GM19452 (cell line): Measurements from ENCODE around the gene DIP2A.
"Not testable (repeated sequence)": the region's sequence is repeated elsewhere in the genome, so short reads cannot be mapped to it uniquely, and the experiment has no call there.

Experiments used
- ATAC-seq: cut with Tn5 transposase; IDR thresholded peaks from one replicate; pipeline ENCODE4 v1.9.1; 2021; ENCODE audit not compliant: unreplicated experiment

Gene DIP2A

DNA sequence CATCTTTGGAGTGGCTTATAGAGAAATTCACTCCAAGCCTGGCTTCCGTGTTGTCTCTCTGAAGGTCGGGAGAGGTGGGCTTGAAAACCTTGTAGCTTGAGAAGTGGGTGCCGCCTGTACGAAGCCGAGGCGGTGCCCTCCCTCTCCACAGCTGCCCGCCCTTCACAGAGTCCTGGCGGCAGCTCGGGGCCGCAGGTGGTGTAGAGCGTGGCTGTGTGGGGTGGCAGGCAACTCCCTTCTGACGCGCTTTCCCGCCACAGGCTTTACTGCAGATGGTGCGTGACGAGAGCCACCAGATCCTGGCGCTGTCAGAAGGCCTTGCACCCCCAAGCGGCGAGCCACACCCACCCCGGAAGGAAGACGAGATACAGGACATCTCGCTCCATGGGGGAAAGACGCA is 33.1 kb upstream of the DIP2A start:
- no peak for ATAC-seq

DNA sequence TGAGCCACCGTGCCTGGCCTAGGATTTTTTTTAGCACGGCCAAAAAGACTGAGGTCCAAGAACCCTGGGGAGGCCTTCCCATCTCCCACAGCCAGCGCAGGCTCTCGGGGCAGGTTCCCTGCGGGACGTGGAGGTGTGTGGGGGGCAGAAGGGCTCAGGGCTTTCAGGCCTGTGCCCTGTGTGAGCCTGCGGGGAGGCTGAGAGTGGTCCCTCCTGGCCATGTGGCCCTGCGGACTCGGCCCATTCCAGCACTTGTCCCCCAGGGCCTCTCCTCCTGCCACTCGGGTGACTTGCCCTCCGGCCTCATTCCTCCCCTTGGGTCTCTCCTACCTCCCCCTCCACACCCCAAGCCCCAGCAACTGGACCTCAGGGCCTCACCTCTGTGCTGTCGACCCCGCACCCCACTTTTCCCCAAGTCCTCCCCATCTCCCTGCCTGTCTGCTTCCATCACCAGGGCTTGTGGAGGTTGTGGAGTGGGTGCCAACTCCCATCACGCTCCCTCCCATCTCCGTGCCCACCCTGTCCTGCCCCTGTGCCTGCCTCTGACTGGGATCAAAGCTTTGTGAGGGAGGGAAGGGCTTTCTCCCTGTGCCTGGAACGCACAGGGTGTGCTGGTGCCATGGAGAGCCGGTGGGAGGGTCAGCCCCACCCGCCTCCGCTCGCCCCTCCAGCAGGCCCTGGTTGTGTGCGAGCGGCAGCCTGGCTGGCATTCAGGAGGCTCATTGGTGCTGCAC is 32.2 kb upstream of the DIP2A start:
- ATAC-seq, result no peak

DNA sequence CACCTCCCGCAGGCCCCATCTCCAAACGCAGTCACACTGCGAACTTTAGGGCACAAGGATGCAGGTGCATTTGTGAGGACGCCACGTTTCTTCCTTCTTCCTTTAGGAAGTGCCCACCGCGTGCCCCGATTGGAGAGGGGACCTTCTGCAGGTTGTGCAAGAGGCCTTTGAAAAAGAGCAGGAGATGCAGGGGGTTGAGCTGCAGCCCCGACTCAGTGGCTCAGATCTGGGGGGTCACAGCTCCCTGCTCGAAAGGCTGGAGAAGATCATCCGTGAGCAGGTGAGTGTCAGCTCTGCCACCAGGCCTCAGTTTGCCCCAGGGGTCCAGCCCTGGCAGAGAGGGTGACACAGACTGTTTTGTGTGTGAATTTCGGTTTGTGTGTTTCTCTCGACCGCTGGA is 31.2 kb upstream of the DIP2A start:
- no peak for ATAC-seq

DNA sequence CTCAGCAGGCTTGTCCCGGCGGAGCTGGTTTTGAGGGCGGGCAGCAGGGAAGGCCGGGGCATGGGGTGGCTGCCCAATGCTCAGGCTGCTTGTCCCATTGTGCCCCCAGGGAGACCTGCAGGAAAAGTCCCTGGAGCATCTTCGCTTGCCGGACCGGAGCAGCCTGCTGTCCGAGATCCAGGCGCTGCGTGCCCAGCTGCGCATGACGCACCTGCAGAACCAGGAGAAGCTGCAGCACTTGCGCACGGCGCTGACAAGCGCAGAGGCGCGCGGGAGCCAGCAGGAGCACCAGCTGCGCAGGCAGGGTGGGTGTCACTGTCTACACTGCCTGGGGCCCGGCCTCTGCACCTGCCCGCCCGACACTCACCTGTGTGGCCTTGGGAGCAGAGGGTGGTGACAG is 30.4 kb upstream of the DIP2A start:
- no peak for ATAC-seq

DNA sequence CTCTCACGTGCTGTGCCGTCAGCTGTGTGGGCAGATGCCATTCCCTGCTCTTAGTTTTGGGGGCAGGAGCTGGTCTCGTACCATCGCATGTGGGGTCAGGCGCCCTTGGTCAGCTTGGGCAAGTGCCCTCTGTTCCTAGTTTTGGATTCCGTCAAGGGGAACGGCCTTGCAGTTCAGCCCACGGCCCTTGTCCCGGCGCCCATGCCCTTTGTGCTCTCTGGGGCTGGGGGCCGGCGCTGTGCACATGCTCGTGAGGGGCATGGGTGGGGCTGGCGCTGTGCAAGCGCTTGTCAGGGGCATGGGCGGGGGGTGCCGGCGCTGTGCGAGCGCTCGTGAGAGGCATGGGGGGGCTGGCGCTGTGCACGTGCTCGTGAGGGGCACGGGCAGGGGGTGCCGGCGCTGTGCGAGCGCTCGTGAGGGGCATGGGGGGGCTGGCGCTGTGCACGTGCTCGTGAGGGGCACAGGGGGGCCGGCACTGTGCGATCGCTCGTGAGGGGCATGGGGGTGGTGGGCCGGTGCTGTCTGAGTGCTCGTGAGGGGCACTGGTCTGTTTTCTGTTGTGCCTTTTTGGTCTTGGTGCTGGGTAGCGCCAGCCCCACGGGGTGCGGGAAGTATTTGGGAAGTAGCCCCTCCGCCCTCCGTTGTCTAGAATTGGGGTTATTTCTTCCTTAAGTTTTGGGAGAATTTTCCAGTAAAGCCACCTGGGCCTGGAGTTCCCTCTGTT is 29.5 kb upstream of the DIP2A start:
- no peak for ATAC-seq

DNA sequence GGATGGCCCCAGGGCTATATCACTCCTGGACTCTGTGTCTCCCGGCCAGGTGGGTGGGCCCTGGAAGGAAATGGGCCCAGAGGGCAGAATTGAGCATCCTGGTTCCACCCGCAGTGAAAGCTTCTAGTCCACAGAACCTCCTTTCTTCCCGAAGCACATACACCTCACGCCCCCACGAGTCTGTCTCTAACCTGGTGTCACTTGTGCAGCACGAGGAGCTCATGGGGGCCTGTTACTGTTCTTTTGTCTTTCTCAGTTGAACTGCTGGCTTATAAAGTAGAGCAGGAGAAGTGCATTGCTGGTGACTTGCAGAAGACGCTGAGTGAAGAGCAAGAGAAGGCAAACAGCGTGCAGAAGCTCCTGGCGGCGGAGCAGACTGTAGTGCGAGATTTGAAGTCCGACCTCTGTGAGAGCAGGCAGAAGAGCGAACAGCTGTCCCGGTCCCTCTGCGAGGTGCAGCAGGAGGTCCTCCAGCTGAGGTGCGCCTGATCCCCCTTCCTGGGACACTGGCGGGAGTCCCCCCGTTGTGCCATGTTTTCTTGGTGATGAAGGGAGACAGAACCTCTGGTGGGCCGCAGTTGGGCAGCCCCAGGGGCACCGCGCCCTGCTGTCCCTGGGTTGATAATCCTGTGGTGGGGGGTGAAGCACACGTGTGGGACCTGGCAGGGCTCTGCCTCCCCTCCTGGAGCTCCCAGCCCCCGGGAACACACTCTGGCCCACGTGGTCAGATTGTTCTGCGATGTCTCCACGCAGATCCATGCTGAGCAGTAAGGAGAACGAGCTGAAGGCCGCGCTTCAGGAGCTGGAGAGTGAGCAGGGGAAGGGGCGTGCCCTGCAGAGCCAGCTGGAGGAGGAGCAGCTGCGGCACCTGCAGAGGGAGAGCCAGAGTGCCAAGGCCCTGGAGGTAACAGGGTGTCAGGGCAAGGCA is 28.7 kb upstream of the DIP2A start:
- ATAC-seq, result no peak

DNA sequence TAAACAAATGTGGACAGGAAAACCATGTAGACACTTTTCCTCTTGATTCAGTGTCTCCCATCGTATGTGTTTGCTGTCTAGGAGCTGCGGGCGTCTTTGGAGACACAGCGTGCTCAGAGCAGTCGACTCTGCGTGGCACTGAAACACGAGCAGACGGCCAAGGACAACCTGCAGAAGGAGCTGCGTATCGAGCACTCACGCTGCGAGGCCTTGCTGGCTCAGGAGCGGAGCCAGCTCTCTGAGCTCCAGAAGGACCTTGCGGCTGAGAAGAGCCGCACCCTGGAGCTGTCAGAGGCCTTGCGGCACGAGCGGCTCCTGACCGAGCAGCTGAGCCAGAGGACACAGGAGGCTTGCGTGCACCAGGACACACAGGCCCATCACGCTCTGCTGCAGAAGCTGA is 27.2 kb upstream of the DIP2A start:
- no peak for ATAC-seq

DNA sequence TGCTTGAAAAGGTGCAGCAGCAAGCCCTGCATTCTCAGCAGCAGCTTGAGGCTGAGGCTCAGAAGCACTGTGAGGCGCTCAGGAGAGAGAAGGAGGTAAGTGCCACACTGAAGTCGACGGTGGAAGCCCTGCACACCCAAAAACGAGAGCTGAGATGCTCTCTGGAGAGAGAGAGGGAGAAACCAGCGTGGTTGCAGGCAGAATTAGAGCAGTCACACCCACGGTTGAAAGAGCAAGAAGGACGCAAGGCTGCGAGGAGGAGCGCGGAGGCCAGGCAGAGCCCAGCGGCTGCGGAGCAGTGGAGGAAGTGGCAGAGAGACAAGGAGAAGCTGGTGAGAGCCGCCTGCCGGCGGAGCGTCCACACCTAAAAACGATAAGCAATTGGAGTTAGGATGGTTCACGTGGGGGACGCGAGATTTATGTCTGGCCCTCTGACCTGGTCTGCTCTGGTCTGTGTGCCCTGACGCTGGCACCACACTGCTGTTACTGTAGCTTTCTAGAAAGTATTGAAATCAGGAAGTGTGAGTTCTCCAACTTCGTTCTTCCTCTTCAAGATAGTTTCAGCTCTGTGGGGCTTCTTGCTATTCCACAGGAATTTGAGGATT is 26.7 kb upstream of the DIP2A start:
- ATAC-seq, result no peak

DNA sequence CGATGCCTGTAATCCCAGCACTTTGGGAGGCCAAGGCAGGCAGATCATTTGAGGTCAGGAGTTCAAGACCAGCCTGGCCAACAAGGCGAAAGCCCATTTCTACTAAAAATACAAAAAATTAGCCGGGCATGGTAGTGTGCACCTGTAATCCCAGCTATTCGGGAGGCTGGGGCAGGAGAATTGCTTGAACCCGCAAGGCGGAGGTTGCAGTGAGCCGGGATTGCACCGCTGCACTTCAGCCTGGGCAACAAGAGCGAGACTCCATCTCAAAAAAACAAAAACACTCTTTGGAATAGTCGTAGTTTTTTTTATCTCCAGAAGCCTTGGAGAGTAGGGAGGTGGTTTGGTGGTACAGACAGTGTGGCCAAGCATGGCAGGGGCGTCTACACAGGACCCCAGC is 25.6 kb upstream of the DIP2A start:
- ATAC-seq, result not testable (repeated sequence)

DNA sequence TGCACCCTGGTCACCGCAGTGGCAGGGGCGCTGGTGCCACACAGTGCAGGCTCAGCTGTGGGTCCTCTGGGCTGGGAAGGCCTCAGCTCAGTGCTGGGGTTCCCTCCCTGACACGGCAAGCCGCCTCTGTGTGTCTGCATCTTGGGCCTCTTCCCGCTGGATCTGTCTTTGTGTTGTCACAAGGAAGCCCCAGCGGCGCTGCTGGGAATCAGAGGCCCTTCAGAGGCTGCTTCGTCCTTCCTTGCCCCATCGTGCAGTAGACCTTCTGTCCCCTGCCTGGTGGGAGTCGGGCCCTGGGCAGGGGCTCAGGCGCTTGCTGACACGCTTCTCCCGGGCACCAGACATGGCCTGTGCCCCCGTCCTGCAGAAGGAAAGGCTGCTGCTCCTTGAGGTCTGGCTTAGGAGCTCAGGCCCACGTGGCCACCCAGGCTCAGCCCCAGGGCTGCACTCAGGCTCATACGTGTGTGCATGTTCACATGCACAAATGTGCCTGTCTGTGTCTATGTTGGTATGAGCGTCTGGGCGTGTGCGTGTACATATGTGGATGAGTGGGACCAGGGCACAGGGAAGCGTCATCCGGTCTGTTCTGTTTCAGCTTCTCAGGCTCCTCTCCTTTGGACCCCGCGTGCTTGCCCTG is 24.3 kb upstream of the DIP2A start:
- no peak for ATAC-seq

DNA sequence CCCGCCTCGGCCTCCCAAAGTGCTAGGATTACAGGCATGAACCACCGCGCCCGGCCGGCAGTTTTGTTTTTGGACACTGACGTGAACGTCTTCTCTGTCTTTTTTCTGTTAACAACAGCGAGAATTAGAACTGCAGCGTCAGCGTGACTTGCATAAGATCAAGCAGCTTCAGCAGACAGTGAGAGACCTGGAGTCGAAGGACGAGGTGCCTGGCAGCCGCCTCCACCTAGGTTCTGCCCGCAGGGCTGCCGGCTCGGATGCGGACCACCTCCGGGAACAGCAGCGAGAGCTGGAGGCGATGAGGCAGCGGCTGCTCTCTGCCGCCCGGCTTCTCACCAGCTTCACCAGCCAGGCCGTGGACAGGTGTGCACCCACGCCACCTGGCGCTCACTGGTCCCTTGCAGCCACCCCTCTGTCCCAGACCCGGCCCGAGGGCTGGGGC is 22.9 kb upstream of the DIP2A start:
- no peak for ATAC-seq

DNA sequence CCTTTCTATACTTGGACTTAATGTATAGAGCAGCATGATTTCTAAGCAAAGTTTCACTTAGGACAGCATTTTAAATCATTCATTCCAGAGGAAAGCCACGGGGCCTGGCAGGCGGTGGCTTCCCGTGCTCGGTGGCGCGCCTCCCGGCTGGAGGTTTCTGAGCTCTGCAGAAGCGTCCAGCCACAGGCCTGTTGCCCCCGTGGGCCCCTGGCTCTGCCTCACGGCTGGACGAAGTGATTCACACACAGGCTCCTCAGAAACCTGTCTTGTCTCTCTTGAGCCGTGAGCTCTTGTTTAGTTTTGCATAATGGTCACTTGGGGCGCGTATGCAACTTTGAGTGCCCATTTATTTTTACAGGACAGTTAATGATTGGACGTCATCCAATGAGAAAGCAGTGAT is 22.1 kb upstream of the DIP2A start:
- ATAC-seq, result no peak

DNA sequence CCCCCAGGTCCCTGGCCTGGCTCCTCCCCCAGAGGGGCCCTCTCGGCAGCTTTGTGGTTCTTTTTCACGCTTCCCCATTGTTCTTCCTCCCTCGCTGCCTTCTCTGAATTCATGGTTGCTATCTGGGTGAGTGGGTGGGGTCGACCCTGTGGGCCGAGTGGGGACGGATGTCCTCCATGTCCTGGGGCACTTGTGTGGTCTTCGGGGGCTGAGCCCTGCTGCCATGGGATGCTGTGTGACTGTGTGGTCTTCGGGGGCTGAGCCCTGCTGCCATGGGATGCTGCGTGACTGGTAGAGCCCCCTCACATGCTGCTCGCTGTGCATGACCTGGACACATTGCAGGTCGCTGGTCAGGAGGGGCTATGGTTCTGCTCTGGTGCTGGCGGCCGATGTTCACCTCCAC is 21.6 kb upstream of the DIP2A start:
- no peak for ATAC-seq

DNA sequence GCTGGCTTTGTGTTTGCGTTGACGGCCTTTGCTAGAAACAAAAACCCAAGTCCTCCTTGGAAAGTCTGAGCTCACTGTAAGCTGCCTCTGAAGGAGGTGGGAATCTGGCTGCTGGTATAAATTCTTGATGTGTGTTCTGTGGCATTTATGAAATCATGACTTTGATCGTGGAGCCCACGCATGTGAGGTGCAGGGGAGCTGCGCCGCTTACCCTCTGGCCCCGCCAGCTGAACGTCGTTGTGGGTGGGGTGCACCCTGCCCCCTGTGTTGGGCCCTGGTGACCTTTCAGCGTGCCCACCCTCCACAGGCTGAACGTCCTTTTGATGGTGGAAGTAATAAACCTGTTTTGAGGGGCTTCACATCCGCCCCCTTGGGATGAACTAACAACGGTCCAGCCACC is 21.2 kb upstream of the DIP2A start:
- no peak for ATAC-seq

DNA sequence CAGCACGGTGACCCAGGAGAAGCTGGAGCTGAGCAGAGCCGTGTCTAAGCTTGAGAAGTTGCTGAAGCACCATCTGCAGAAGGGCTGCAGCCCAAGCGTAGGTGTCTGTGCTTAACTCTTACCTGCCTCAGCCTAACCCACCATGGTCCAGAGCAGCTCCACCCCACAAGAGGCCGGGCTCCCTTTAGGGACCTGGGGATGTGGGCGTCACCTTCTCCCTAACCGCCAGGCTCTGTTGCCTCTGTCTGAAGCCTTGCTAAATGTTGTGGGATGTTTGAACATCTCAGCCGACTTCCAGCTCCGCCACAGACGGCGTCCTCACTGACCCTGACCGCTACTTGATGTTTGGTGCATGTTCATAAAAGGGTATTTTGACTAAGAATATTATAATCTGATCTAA is 20.4 kb upstream of the DIP2A start:
- ATAC-seq, result no peak

DNA sequence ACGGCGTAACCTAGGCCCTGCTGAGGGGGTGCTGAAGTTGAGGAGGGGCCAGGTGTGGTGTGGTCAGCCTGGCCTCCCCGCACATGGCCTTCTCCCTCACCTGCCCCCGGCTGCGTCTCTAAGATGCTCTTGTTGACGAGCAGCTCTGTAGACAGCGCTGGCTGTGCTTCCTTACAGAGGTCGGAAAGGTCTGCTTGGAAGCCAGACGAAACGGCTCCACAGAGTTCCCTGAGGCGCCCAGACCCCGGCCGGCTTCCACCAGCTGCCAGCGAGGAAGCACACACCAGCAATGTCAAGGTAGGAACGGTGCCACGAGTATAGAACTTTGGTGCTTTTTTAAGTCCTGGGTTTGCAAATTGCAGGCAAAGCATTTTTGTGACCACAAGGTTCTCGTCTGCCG is 18.8 kb upstream of the DIP2A start:
- ATAC-seq, result no peak

DNA sequence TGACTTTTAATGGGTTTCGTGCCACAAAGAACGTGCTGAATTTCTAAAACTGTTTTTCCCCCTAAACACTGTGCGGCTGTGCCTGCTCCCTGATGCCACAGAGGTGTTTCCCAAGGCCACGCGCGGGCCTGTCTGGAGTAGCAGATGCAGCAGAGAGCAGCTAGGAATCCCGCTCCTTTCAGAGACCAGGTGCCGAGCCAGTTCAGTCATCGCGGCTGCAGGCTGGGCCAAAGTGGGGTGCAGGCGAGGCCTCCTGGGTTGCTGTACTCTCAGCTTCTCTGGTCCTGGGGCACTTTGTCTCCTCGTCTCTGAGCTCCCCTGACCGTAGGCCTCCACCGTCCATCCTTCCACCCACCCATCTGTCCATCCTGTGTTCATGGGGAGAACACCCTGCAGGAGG is 17.4 kb upstream of the DIP2A start:
- ATAC-seq, result no peak

DNA sequence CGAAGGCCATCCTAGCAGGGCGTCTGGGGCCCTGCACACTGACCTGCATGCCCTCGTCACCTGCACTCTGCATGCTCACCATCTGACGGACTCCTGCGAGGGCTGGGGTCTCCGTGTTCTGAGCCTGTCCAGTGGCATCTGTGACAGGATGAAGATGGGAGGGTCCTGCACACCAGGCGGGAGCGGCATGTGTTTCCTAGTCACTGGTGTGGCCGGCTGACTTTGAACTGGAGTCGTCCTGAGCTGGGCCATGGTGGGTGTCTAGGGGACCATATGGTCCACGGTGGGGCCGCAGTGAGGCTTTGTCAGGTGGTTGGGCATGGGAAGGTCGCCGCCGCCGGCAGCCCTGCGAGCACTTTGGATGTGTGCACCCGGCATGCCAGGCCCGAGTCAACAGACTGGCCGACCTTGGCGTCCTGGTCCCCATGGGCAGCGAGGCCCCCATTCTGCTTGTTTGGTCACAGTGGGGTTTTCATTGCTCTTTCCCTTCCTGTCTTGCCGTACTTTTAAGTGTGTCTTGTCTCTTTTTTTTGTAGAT is 16.7 kb upstream of the DIP2A start:
- no peak for ATAC-seq

DNA sequence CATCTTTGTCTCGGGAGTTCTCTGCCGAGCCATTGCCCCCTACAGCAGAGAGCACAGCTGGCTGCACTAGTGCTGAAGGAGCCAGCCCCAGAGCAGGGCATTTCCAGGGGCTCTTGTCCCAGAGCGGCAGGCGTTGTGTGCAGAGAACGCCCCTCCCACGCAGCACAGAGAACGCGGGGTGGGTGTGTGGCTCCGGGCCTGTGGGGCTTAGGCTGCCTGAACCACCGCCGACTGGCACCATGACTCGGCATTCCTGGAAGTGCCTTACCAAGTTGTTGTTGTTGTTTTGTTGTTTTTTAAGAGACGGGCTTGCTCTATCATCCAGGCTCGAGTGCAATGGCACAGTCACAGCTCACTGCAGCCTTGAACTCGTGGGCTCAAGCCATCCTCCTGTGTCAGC is 15.8 kb upstream of the DIP2A start:
- ATAC-seq, result no peak

DNA sequence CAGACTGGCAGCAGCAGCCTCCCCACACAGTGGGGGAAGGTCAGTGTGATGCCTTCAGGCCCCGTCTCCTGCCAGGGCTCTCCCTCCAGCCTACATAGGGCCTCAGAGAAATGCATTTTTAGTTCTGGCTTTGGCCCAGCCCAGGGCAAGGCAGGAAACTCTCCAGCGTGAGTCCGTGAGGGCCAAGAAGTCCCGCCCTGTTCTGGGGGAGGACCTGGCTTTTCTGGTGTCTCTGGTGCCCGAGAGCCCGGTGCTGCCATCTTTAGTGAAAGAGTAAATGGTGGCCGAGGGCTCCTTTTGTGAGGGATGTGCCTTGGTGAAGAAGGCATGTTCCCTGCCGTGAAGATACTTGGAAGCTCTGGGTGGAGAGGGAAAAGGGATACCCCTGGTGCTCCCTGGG is 14.8 kb upstream of the DIP2A start:
- ATAC-seq, result no peak

DNA sequence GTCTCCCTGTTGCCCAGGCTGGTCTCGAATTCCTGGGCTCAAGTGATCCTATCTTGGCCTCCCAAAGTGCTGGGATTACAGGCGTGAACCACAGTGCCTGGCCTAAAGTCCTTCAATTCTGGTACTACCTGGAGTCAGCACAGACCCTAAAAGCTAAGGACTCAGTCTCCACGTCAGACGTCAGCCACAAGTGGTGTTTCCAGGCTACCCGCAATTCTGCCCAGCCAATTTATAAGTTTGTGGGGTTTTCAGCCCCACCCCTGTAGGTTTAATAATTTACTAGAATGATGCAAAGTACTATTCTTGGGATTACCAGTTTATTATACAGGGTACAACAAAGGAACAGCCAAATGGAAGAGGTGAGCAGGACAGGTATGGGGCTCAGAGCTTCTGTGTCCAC is 10.6 kb upstream of the DIP2A start:
- no peak for ATAC-seq
